B cell (primary cell): ENCODE results near the gene FAF2. TPM values are rescaled to one million over a fixed set of nuclear protein-coding genes. Genes with fewer than 3 reads are reported as not detected.

Source experiments
- ATAC-seq: fragments of 200-7000 bp; cut with Tn5 transposase; one replicate; pipeline ENCODE4 v1.10.0; 2021; ENCODE audit warnings: low read depth, mild to moderate bottlenecking, moderate number of reproducible peaks, moderate library complexity
- CTCF ChIA-PET: fragments of 350-600 bp; sonication (Branson Sonifier 250); formaldehyde crosslinking; loops from one replicate; lab custom pipeline; 2021; ENCODE audit warnings: antibody characterized with exemption, inconsistent platforms; lab: Charles Lee
- POLR2A ChIA-PET: fragments of 350-600 bp; sonication (Branson Sonifier 250); formaldehyde crosslinking; loops from one replicate; lab custom pipeline; 2021; ENCODE audit warnings: antibody characterized with exemption; lab: Charles Lee
- DNase-seq: peaks from one replicate; pipeline ENCODE4 v3.0.0; 2013
- H2AFZ ChIP-seq: 2 replicates; pipeline ENCODE4 v1.6.1; 2012; ENCODE audit warnings: mild to moderate bottlenecking, low read depth, low read length; ENCODE audit not compliant: insufficient read depth, poor library complexity, severe bottlenecking
- H3K27ac ChIP-seq, 2 donors: 1 replicate in 1 of 2; 2 replicates in 1 of 2; pipeline ENCODE4 v1.5.1; 2012 to 2013; ENCODE audit warnings: low read length in 2 of 2, mild to moderate bottlenecking in 2 of 2, moderate library complexity in 1 of 2
- H3K27me3 ChIP-seq, 4 experiments: fragments of 200-600 bp in 1 of 4; sonication (generic) in 1 of 4; replicated peaks in 1 of 4; 1 replicate in 2 of 4; 2 replicates in 2 of 4; pipeline versions ENCODE4 v1.6.1 to v1.7.0; 2013 to 2016; ENCODE audit warnings: low read length in 3 of 4, mild to moderate bottlenecking in 2 of 4, mixed read lengths in 1 of 4, moderate library complexity in 1 of 4; ENCODE audit not compliant: insufficient read depth in 4 of 4, control insufficient read depth in 3 of 4; ENCODE audit errors: control extremely low read depth in 1 of 4
- H3K36me3 ChIP-seq, 2 experiments: replicated peaks in 1 of 2; 1 replicate in 1 of 2; 2 replicates in 1 of 2; pipeline versions ENCODE4 v1.6.1 to v1.7.1; 2013; ENCODE audit warnings: low read length in 1 of 2; ENCODE audit not compliant: insufficient read depth in 2 of 2, control insufficient read depth in 1 of 2; ENCODE audit errors: control extremely low read depth in 1 of 2, extremely low read depth in 1 of 2
- H3K4me1 ChIP-seq, 2 donors: fragments of 200-600 bp in 1 of 2; sonication (generic) in 1 of 2; 1 replicate in 1 of 2; 2 replicates in 1 of 2; pipeline versions ENCODE4 v1.5.1 to v1.6.1; 2013 to 2017; ENCODE audit warnings: low read length in 2 of 2; ENCODE audit not compliant: control insufficient read depth in 2 of 2, insufficient read depth in 2 of 2
- H3K4me2 ChIP-seq: replicated peaks from 2 replicates; pipeline ENCODE3; 2012; ENCODE audit warnings: mild to moderate bottlenecking, low read depth, low read length; ENCODE audit not compliant: poor library complexity, severe bottlenecking
- H3K4me3 ChIP-seq, 5 experiments: fragments of 200-600 bp in 1 of 5; sonication (generic) in 1 of 5; 1 replicate in 3 of 5; 2 replicates in 2 of 5; pipeline versions ENCODE4 v1.5.1 to v1.7.0; 2011 to 2016; ENCODE audit warnings: low read length in 4 of 5, mild to moderate bottlenecking in 4 of 5, low read depth in 2 of 5, control low read depth in 1 of 5, moderate library complexity in 1 of 5; ENCODE audit not compliant: insufficient read depth in 1 of 5; ENCODE audit errors: control extremely low read depth in 1 of 5, extremely low read depth in 1 of 5
- H3K79me2 ChIP-seq: fragments of 200-600 bp; sonication (generic); one replicate; pipeline ENCODE4 v1.6.0; 2016; ENCODE audit warnings: low read length; ENCODE audit not compliant: control insufficient read depth, insufficient read depth
- H3K9ac ChIP-seq: fragments of 200-600 bp; sonication (generic); 2 replicates; pipeline ENCODE4 v1.6.1; 2017; ENCODE audit warnings: mild to moderate bottlenecking, low read length, moderate library complexity
- H3K9me3 ChIP-seq, 3 donors: one replicate each; pipeline versions ENCODE4 v1.6.1 to v1.7.1; 2013; ENCODE audit warnings: low read length in 2 of 3; ENCODE audit not compliant: control insufficient read depth in 2 of 3, insufficient read depth in 1 of 3; ENCODE audit errors: control extremely low read depth in 1 of 3
- H4K20me1 ChIP-seq: 2 replicates; pipeline ENCODE4 v1.6.0; 2012; ENCODE audit warnings: mild to moderate bottlenecking, low read length; ENCODE audit not compliant: insufficient read depth, control insufficient read depth, poor library complexity, severe bottlenecking
- H3K27ac Mint-ChIP-seq: one replicate; pipeline ENCODE4 v1.8.0; 2021; ENCODE audit warnings: mixed read lengths
- H3K27me3 Mint-ChIP-seq: one replicate; pipeline ENCODE4 v1.8.0; 2021; ENCODE audit warnings: mixed read lengths
- H3K4me1 Mint-ChIP-seq: one replicate; pipeline ENCODE4 v1.8.0; 2021; ENCODE audit warnings: mixed read lengths
- H3K4me3 Mint-ChIP-seq: one replicate; pipeline ENCODE4 v1.8.0; 2021; ENCODE audit warnings: mixed read lengths
- H3K9me3 Mint-ChIP-seq: one replicate; pipeline ENCODE4 v1.8.0; 2022; ENCODE audit warnings: mixed read lengths; ENCODE audit not compliant: insufficient read depth
- EZH2 ChIP-seq: IDR thresholded peaks from 2 replicates; pipeline ENCODE4 v1.6.1; 2012; ENCODE audit warnings: borderline replicate concordance, low read depth, mild to moderate bottlenecking, moderate library complexity, low read length; ENCODE audit not compliant: insufficient read depth, poor library complexity, severe bottlenecking
- WGBS: methylation state at CpG from one replicate; pipeline ENCODE4 v1.1.5; 2013; ENCODE audit warnings: missing lambda C conversion rate; ENCODE audit not compliant: insufficient coverage; 5-methylcytosine and 5-hydroxymethylcytosine counted together
- intact Hi-C: fragments of 100-400 bp; cut with micrococcal nuclease; formaldehyde crosslinking; loops from one replicate; pipeline ENCODE4 v1.10.0; 2022
- polyA plus RNA-seq: library from polyadenylated mRNA; depleted of rRNA; stranded (reverse); fragments of >200 nt; gene quantifications from 2 replicates; pipeline ENCODE4 v1.2.3, GENCODE V29; 2012
- total RNA-seq, 2 donors: library from RNA; stranded (reverse); fragments of 120-200 nt in 1 of 2; gene quantifications; 1 replicate in 1 of 2; 2 replicates in 1 of 2; pipeline versions ENCODE4 v1.2.3 to v1.2.4, GENCODE V29; 2013 to 2022
- TF ChIP-seq, protein P1 (sequence below): fragments of 200-600 bp; IDR thresholded peaks from one replicate; pipeline ENCODE4 v1.8.0; 2022; ENCODE audit warnings: antibody characterized with exemption, mild to moderate bottlenecking

Gene FAF2
- total and polyA plus RNA-seq, 2 donors (not counting 1 experiment from before 2014, with no cell fraction given) = 10.9 to 35.1 TPM

DNA sequence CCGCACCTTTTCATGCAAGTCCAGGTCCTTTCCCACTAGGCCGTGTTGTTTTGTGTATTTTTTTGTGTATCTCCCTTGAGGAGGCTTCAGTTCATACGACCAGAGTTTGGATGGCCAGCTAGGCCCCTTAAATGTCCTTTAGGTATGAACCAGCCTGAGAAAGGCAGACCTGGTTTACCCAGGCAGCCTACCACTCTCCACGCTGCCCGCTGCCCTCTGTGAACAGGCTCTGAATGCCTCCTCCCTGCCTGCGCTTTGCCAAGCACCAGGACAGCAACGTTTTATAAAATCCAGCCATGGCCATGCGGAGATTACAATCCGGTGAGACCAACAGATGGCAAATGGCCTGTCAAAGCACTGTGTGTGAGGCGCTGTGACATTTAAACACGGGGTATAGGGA, 31.2 kb upstream of the FAF2 start:
- Histone ChIP-seq H3K4me3 (peak overlapping the region in 4 of 5 experiments; percentile 28 to 86 (median 40)), H3K79me2 (peaks cover 24% of the 10 kb centered on the region), H2AFZ (peak overlapping the region; percentile 92), H3K27ac (no peak overlapping the region), H3K4me1 (peaks cover 14 to 19% of the 10 kb centered on the region in 2 donors), H4K20me1 (no peaks in the 10 kb centered on the region), H3K27me3 (no peaks in the 10 kb centered on the region), H3K4me2 (peak overlapping the region; percentile 98), H3K36me3 (no peaks in the 10 kb centered on the region), H3K9me3 (no peaks in the 10 kb centered on the region), H3K9ac (peak overlapping the region; percentile 45)
- DNase-seq (no peak), ATAC-seq (no peak)
- 88% methylated on average over 11 of the region's 11 CpGs for WGBS
- H3K27me3 Mint-ChIP-seq = peaks cover 6% of the 10 kb centered on the region
- TF ChIP-seq, protein P1, sequence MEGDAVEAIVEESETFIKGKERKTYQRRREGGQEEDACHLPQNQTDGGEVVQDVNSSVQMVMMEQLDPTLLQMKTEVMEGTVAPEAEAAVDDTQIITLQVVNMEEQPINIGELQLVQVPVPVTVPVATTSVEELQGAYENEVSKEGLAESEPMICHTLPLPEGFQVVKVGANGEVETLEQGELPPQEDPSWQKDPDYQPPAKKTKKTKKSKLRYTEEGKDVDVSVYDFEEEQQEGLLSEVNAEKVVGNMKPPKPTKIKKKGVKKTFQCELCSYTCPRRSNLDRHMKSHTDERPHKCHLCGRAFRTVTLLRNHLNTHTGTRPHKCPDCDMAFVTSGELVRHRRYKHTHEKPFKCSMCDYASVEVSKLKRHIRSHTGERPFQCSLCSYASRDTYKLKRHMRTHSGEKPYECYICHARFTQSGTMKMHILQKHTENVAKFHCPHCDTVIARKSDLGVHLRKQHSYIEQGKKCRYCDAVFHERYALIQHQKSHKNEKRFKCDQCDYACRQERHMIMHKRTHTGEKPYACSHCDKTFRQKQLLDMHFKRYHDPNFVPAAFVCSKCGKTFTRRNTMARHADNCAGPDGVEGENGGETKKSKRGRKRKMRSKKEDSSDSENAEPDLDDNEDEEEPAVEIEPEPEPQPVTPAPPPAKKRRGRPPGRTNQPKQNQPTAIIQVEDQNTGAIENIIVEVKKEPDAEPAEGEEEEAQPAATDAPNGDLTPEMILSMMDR = no peak
- no peak for TF ChIP-seq EZH2
- peak overlapping the region; percentile 77 for H3K27ac Mint-ChIP-seq
- intact Hi-C loops = loop anchor here (1.0 to 5.0 kb wide), 10 partner anchors 29 to 230 kb away; partner anchors contain the start of genes FAF2, HIGD2A, KIAA1191 and NOP16
- ChIA-PET POLR2A (interaction anchor here (1.0 to 1.9 kb wide), 4 partner anchors 28 to 121 kb away, joined by 3 to 7 read pairs (median 6); partner anchors contain the start of genes HIGD2A, NOP16 and RNF44), CTCF (interaction anchor here (0.6 to 3.6 kb wide), 25 partner anchors 10 to 243 kb away, joined by 3 to 33 read pairs (median 5); partner anchors contain the start of genes FAF2, KIAA1191, RNF44 and SNCB)
- no peaks in the 10 kb centered on the region for H3K9me3 Mint-ChIP-seq
- H3K4me1 Mint-ChIP-seq = peaks cover 21% of the 10 kb centered on the region
- H3K4me3 Mint-ChIP-seq = peak overlapping the region; percentile 83

- Histone ChIP-seq H2AFZ (no peak overlapping the region), H3K4me1 (peaks cover 14 to 19% of the 10 kb centered on the region in 2 donors), H3K27ac (no peak overlapping the region), H3K36me3 (no peaks in the 10 kb centered on the region), H3K27me3 (no peaks in the 10 kb centered on the region), H3K9ac (no peak overlapping the region), H3K9me3 (no peaks in the 10 kb centered on the region), H3K4me3 (no peak overlapping the region), H3K4me2 (no peak overlapping the region), H4K20me1 (no peaks in the 10 kb centered on the region), H3K79me2 (peaks cover 24% of the 10 kb centered on the region)
- 97% methylated on average over 6 of the region's 9 CpGs for WGBS
- ATAC-seq = no peak
- no peak for DNase-seq
- ChIA-PET POLR2A (no interaction called here), CTCF (interaction anchor here (0.5 to 3.6 kb wide), 8 partner anchors 10 to 186 kb away, joined by 3 to 29 read pairs (median 10); partner anchors contain the start of gene FAF2)
- no peak overlapping the region for H3K4me3 Mint-ChIP-seq
- TF ChIP-seq, protein P1 = no peak
- no peak for TF ChIP-seq EZH2
- H3K27me3 Mint-ChIP-seq = peaks cover 14% of the 10 kb centered on the region
- peaks cover 21% of the 10 kb centered on the region for H3K4me1 Mint-ChIP-seq
- no peak overlapping the region for H3K27ac Mint-ChIP-seq
- intact Hi-C loops = loop anchor here (5.0 kb wide), 1 partner anchor 56 kb away; the partner anchor contains the start of gene KIAA1191
- H3K9me3 Mint-ChIP-seq = no peaks in the 10 kb centered on the region
These were observed 29.9 kb upstream of the FAF2 start for GRCh38 chr5:176418251-176418650.
